ENCODE data around the gene PIGT.

DNA sequence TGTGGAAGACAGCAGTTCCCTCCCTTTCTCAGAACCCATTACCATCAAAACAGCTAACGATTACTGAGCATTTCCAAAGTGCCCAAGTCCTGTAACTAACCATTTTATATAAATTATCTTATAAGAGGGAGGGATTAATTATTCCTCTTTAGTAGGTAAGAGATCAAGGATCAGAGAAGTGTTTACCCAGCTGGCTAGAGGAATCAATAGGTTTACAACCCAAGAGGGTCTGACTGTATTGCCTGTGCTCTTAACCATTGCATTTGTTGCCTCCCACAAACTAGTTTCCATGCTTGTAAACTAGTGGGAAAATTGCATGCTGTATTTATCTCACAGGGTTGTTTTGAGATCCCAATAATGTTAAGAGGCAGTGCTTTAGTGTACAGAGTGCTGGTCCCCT, 11.5 kb upstream of the PIGT start:
- TF ChIP-seq RBBP5 (conservative IDR thresholded peaks at IDR 0.05), result no peak
- no peak for TF ChIP-seq EED (IDR thresholded peaks at IDR 0.05; ENCODE audit: low read depth)
- TF ChIP-seq NFYB (IDR thresholded peaks at IDR 0.05; ENCODE audit: insufficient read depth, low read depth, low read length), result no peak
- no peak for TF ChIP-seq SP1 (IDR thresholded peaks at IDR 0.05; ENCODE audit: low read depth, low read length)
- no peak for TF ChIP-seq POLR2A (IDR thresholded peaks at IDR 0.05; ENCODE audit: low read depth, low read length)
- TF ChIP-seq POLR2AphosphoS2 (IDR thresholded peaks at IDR 0.05; ENCODE audit: low read depth, low read length), result no peak
- TF ChIP-seq IRF5 (IDR thresholded peaks at IDR 0.05; ENCODE audit: borderline replicate concordance), result no peak
- TF ChIP-seq, protein P1, sequence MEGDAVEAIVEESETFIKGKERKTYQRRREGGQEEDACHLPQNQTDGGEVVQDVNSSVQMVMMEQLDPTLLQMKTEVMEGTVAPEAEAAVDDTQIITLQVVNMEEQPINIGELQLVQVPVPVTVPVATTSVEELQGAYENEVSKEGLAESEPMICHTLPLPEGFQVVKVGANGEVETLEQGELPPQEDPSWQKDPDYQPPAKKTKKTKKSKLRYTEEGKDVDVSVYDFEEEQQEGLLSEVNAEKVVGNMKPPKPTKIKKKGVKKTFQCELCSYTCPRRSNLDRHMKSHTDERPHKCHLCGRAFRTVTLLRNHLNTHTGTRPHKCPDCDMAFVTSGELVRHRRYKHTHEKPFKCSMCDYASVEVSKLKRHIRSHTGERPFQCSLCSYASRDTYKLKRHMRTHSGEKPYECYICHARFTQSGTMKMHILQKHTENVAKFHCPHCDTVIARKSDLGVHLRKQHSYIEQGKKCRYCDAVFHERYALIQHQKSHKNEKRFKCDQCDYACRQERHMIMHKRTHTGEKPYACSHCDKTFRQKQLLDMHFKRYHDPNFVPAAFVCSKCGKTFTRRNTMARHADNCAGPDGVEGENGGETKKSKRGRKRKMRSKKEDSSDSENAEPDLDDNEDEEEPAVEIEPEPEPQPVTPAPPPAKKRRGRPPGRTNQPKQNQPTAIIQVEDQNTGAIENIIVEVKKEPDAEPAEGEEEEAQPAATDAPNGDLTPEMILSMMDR (IDR thresholded peaks at IDR 0.05 in 2 of 3, conservative IDR thresholded peaks at IDR 0.05 in 1 of 3; ENCODE audit: control insufficient read depth in 2 of 3, extremely low read depth in 1 of 3, insufficient read depth in 1 of 3, low read depth in 3 of 3, low read length in 3 of 3), result no peak
- no peak for TF ChIP-seq ATF7 (IDR thresholded peaks at IDR 0.05; ENCODE audit: low read depth)
